ENCODE data around the gene OR2T4. TPM values are rescaled to one million over a fixed set of nuclear protein-coding genes. Genes with fewer than 3 reads are reported as not detected.

The OR2T4 gene
- total and polyA plus RNA-seq, 10 of the 15 experiments (the other 5 are each of a cell fraction or from before 2014, with no cell fraction given), result 0.22 to 0.30 TPM; not detected in 8

GRCh38 chr1:248373761-248374160 is 12.3 kb downstream of the OR2T4 start (continued):
- no peak for TF ChIP-seq CEBPZ (IDR thresholded peaks at IDR 0.05; ENCODE audit: low read depth, low read length)
- TF ChIP-seq NR2C2 (IDR thresholded peaks at IDR 0.05; ENCODE audit: borderline replicate concordance, control insufficient read depth, insufficient read length, low read depth), result no peak
- TF ChIP-seq TCF7 (IDR thresholded peaks at IDR 0.05; ENCODE audit: borderline replicate concordance), result no peak
- no peak for TF ChIP-seq NFXL1 (IDR thresholded peaks at IDR 0.05; ENCODE audit: borderline replicate concordance)
- TF ChIP-seq NFYB (IDR thresholded peaks at IDR 0.05; ENCODE audit: insufficient read depth, low read depth, low read length), result no peak
- no peak for TF ChIP-seq RAD21 (IDR thresholded peaks at IDR 0.05; ENCODE audit: insufficient read depth, low read depth, low read length)
- no peak for TF ChIP-seq RB1 (IDR thresholded peaks at IDR 0.05; ENCODE audit: borderline replicate concordance)

- Histone ChIP-seq H3K4me3 (no peak within 1 kb of the TSS), H2AFZ (ENCODE audit: control insufficient read depth, low read depth, low read length) (no peak within 1 kb of the TSS), H3K27me3 (replicated peaks in 1 of 2; ENCODE audit: control insufficient read depth in 2 of 2, insufficient read depth in 2 of 2, low read length in 1 of 2) (no peaks in the 10 kb centered on the region), H3K4me2 (ENCODE audit: control insufficient read depth, insufficient read depth) (no peak within 1 kb of the TSS), H3K36me3 (ENCODE audit: control insufficient read depth in 2 of 2, insufficient read depth in 2 of 2, low read length in 1 of 2) (no peaks in the 10 kb centered on the region), H3K9me3 (replicated peaks; ENCODE audit: control insufficient read depth, insufficient read depth, low read length) (no peaks in the 10 kb centered on the region), H3K79me2 (ENCODE audit: control insufficient read depth, insufficient read depth, low read length) (no peaks in the 10 kb centered on the region), H3K27ac (ENCODE audit: control insufficient read depth, insufficient read depth) (no peak within 1 kb of the TSS), H3K9ac (ENCODE audit: control insufficient read depth, insufficient read depth, low read length) (no peak within 1 kb of the TSS), H4K20me1 (ENCODE audit: control insufficient read depth, insufficient read depth) (no peaks in the 10 kb centered on the region), H3K4me1 (ENCODE audit: control insufficient read depth, insufficient read depth, low read length) (no peaks in the 10 kb centered on the region)
- CTCF ChIA-PET, result no interaction called here
- POLR2A ChIA-PET, result no interaction called here
- RAD21 ChIA-PET (ENCODE audit: unreplicated experiment), result no interaction called here
- ATAC-seq (no peak), DNase-seq (ENCODE audit: low read depth, low spot score) (no peak), FAIRE-seq (no peak)
- intact Hi-C loops (cut with micrococcal nuclease; ENCODE audit: unreplicated experiment) (no loop called here), in situ Hi-C loops (cut with MboI) (no loop called here)
- no TSS peak for BruUV-seq (replicated peaks)
- SMC1A ChIA-PET (ENCODE audit: uncharacterized antibody, unreplicated experiment), result no interaction called here
- no peak for TF ChIP-seq CTCF (IDR thresholded peaks at IDR 0.05 in 2 of 3, conservative IDR thresholded peaks at IDR 0.05 in 1 of 3; ENCODE audit: control insufficient read depth in 2 of 3, extremely low read depth in 1 of 3, insufficient read depth in 1 of 3, low read depth in 3 of 3, low read length in 3 of 3)
- no peak for TF ChIP-seq EED (IDR thresholded peaks at IDR 0.05; ENCODE audit: low read depth)
- TF ChIP-seq SMC3 (IDR thresholded peaks at IDR 0.05; ENCODE audit: borderline replicate concordance, low read length), result no peak
- no peak for TF ChIP-seq BRCA1 (IDR thresholded peaks at IDR 0.05; ENCODE audit: low read depth, low read length)
- no peak for TF ChIP-seq BCL3 (IDR thresholded peaks at IDR 0.05; ENCODE audit: borderline replicate concordance, insufficient read depth, low read depth, low read length, poor library complexity, severe bottlenecking)
- TF ChIP-seq IRF5 (IDR thresholded peaks at IDR 0.05; ENCODE audit: borderline replicate concordance), result no peak
- TF ChIP-seq RCOR1 (conservative IDR thresholded peaks at IDR 0.05; ENCODE audit: low read depth, low read length), result no peak
- no peak for TF ChIP-seq GABPA (IDR thresholded peaks at IDR 0.05; ENCODE audit: low read depth)
- TF ChIP-seq IRF4 (IDR thresholded peaks at IDR 0.05; ENCODE audit: low read depth, low read length), result no peak
- no peak for TF ChIP-seq ZNF24 (IDR thresholded peaks at IDR 0.05)
These were observed 14.0 kb downstream of the OR2T4 start, which contains the start of gene OR2T6 for GRCh38 chr1:248375446-248375845. OR2T6 (plus strand) TSS chr1:248375746; CDS start chr1:248387609, 11,863 bp downstream.
